Subcutaneous abdominal adipose tissue (tissue), 5 donors: ENCODE measurements around the gene CAVIN2.
A peak's percentile ranks its signal among the peaks of the same experiment; 100 is the strongest.

Source experiments
- H3K27ac ChIP-seq: one replicate; pipeline ENCODE4 v1.7.0; 2013; ENCODE audit warnings: low read depth, mild to moderate bottlenecking, inconsistent platforms, low read length, moderate library complexity
- H3K27me3 ChIP-seq, 5 donors: one replicate each; pipeline ENCODE4 v1.7.0; 2013; ENCODE audit warnings: low read length in 5 of 5, inconsistent platforms in 1 of 5; ENCODE audit not compliant: control insufficient read depth in 5 of 5, insufficient read depth in 4 of 5
- H3K36me3 ChIP-seq, 5 donors: one replicate each; pipeline ENCODE4 v1.7.0; 2013; ENCODE audit warnings: low read length in 5 of 5; ENCODE audit not compliant: control insufficient read depth in 5 of 5, insufficient read depth in 5 of 5
- H3K4me1 ChIP-seq, 5 donors: one replicate each; pipeline ENCODE4 v1.7.0; 2013; ENCODE audit warnings: low read length in 5 of 5, mild to moderate bottlenecking in 3 of 5, moderate library complexity in 1 of 5; ENCODE audit not compliant: control insufficient read depth in 5 of 5, insufficient read depth in 5 of 5
- H3K4me3 ChIP-seq, 5 donors: one replicate each; pipeline ENCODE4 v1.7.0; 2013; ENCODE audit warnings: low read length in 5 of 5, low read depth in 1 of 5
- H3K9ac ChIP-seq, 5 donors: one replicate each; pipeline ENCODE4 v1.7.0; 2013; ENCODE audit warnings: low read length in 5 of 5, mild to moderate bottlenecking in 4 of 5, moderate library complexity in 3 of 5
- H3K9me3 ChIP-seq, 5 donors: one replicate each; pipeline ENCODE4 v1.7.0; 2013; ENCODE audit warnings: low read length in 5 of 5; ENCODE audit not compliant: control insufficient read depth in 5 of 5
- donor health status: healthy.
- donor health status: healthy.
- donor health status: healthy.
- donor health status: healthy.
- donor health status: healthy.

Gene CAVIN2

GRCh38 chr2:191846515-191847476, at the start of gene CAVIN2:
Gene CAVIN2, minus strand, starts transcription at chr2:191847088. Its CDS starts 163 bp downstream, at chr2:191846925.
- Histone ChIP-seq H3K9ac (peak within 1 kb of the TSS; percentile 72 to 81 (median 79)), H3K4me1 (peaks cover 6 to 60% (median 53%) of the 10 kb centered on the region in 5 donors)

GRCh38 chr2:191895743-191896142, 48.9 kb upstream of the CAVIN2 start:
- Histone ChIP-seq H3K36me3 (no peaks in the 10 kb centered on the region), H3K4me3 (no peak overlapping the region), H3K9me3 (no peaks in the 10 kb centered on the region), H3K27me3 (no peaks in the 10 kb centered on the region), H3K27ac (no peak overlapping the region), H3K9ac (no peak overlapping the region), H3K4me1 (peaks cover 0 to 8% (median 3%) of the 10 kb centered on the region in 5 donors)

More at GRCh38 chr2:191846515-191847476, at the start of gene CAVIN2:
- Histone ChIP-seq H3K27me3 (no peaks in the 10 kb centered on the region), H3K4me3 (peak within 1 kb of the TSS; percentile 81 to 91 (median 86)), H3K36me3 (peaks cover 0 to 2% (median 0%) of the 10 kb centered on the region in 5 donors), H3K27ac (peak within 1 kb of the TSS; percentile 93), H3K9me3 (no peaks in the 10 kb centered on the region)

- H3K36me3 ChIP-seq: no peaks in the 10 kb centered on the region
- H3K9ac ChIP-seq: no peak overlapping the region
- peaks cover 0 to 8% (median 3%) of the 10 kb centered on the region in 5 donors for H3K4me1 ChIP-seq
- no peak overlapping the region for H3K4me3 ChIP-seq
- H3K9me3 ChIP-seq: no peaks in the 10 kb centered on the region
- no peak overlapping the region for H3K27ac ChIP-seq
- no peaks in the 10 kb centered on the region for H3K27me3 ChIP-seq
Measured at GRCh38 chr2:191895195-191895594, 48.3 kb upstream of the CAVIN2 start.

GRCh38 chr2:191894681-191895147, 47.8 kb upstream of the CAVIN2 start:
- no peak overlapping the region for H3K27ac ChIP-seq
- H3K4me1 ChIP-seq: peaks cover 0 to 8% (median 3%) of the 10 kb centered on the region in 5 donors
- H3K36me3 ChIP-seq: no peaks in the 10 kb centered on the region
- no peaks in the 10 kb centered on the region for H3K27me3 ChIP-seq
- no peak overlapping the region for H3K4me3 ChIP-seq
- H3K9me3 ChIP-seq: no peaks in the 10 kb centered on the region
- no peak overlapping the region for H3K9ac ChIP-seq

- Histone ChIP-seq H3K27ac (no peak overlapping the region), H3K27me3 (no peaks in the 10 kb centered on the region), H3K4me3 (no peak overlapping the region), H3K9ac (no peak overlapping the region), H3K4me1 (peaks cover 0 to 7% (median 0%) of the 10 kb centered on the region in 5 donors), H3K9me3 (no peaks in the 10 kb centered on the region), H3K36me3 (no peaks in the 10 kb centered on the region)
Measured at GRCh38 chr2:191892391-191892790, 45.5 kb upstream of the CAVIN2 start.

- Histone ChIP-seq H3K9ac (no peak overlapping the region), H3K9me3 (no peaks in the 10 kb centered on the region), H3K27ac (no peak overlapping the region), H3K27me3 (no peaks in the 10 kb centered on the region), H3K4me3 (no peak overlapping the region), H3K4me1 (peaks cover 0 to 7% (median 0%) of the 10 kb centered on the region in 5 donors), H3K36me3 (no peaks in the 10 kb centered on the region)
Measured at GRCh38 chr2:191891656-191892055, 44.8 kb upstream of the CAVIN2 start.

GRCh38 chr2:191889931-191890330, 43.0 kb upstream of the CAVIN2 start:
- H3K4me1 ChIP-seq: peaks cover 0 to 12% (median 8%) of the 10 kb centered on the region in 5 donors
- H3K9ac ChIP-seq: no peak overlapping the region
- H3K27me3 ChIP-seq: no peaks in the 10 kb centered on the region
- no peaks in the 10 kb centered on the region for H3K36me3 ChIP-seq
- H3K4me3 ChIP-seq: no peak overlapping the region
- H3K9me3 ChIP-seq: no peaks in the 10 kb centered on the region
- no peak overlapping the region for H3K27ac ChIP-seq

GRCh38 chr2:191888400-191889166, 41.7 kb upstream of the CAVIN2 start:
- Histone ChIP-seq H3K4me3 (no peak overlapping the region), H3K27ac (no peak overlapping the region), H3K36me3 (no peaks in the 10 kb centered on the region), H3K4me1 (peaks cover 0 to 14% (median 9%) of the 10 kb centered on the region in 5 donors), H3K27me3 (no peaks in the 10 kb centered on the region), H3K9ac (no peak overlapping the region), H3K9me3 (no peaks in the 10 kb centered on the region)

GRCh38 chr2:191885650-191886049, 38.8 kb upstream of the CAVIN2 start:
- Histone ChIP-seq H3K27ac (peak overlapping the region; percentile 13), H3K27me3 (no peaks in the 10 kb centered on the region)

More at GRCh38 chr2:191885650-191886049, 38.8 kb upstream of the CAVIN2 start:
- Histone ChIP-seq H3K9me3 (no peaks in the 10 kb centered on the region), H3K4me1 (peaks cover 0 to 11% (median 8%) of the 10 kb centered on the region in 5 donors), H3K4me3 (no peak overlapping the region), H3K36me3 (no peaks in the 10 kb centered on the region), H3K9ac (no peak overlapping the region)
